Chondrocyte (in vitro differentiated cells): ENCODE results near the gene IFNG. TPM values are rescaled to one million over a fixed set of nuclear protein-coding genes. Genes with fewer than 3 reads are reported as not detected.

Experiments used
- DNase-seq: peaks from one replicate; pipeline ENCODE4 v3.0.0; 2021; ENCODE audit warnings: mixed read lengths, low spot score
- H3K27ac Mint-ChIP-seq: one replicate; pipeline ENCODE4 v1.8.0; 2021; ENCODE audit warnings: mild to moderate bottlenecking, moderate library complexity, mixed read lengths; ENCODE audit not compliant: unreplicated experiment
- H3K27me3 Mint-ChIP-seq: 2 replicates; pipeline ENCODE4 v1.8.0; 2021; ENCODE audit warnings: low read depth, mixed read lengths
- H3K36me3 Mint-ChIP-seq: 2 replicates; pipeline ENCODE4 v1.8.0; 2021; ENCODE audit warnings: low read depth, mixed read lengths
- H3K4me1 Mint-ChIP-seq: 2 replicates; pipeline ENCODE4 v1.8.0; 2021; ENCODE audit warnings: low read depth, mild to moderate bottlenecking, mixed read lengths
- H3K4me3 Mint-ChIP-seq: one replicate; pipeline ENCODE4 v1.8.0; 2021; ENCODE audit warnings: mild to moderate bottlenecking, moderate library complexity, mixed read lengths; ENCODE audit not compliant: unreplicated experiment
- H3K9me3 Mint-ChIP-seq: 2 replicates; pipeline ENCODE4 v1.8.0; 2021; ENCODE audit warnings: low read depth, mixed read lengths
- total RNA-seq: library from RNA; stranded (reverse); gene quantifications from 3 replicates; pipeline ENCODE4 v1.2.1, GENCODE V29; 2021
- TF ChIP-seq, protein P1 (sequence below): fragments of 200-600 bp; sonication (generic); IDR thresholded peaks from 2 replicates; pipeline ENCODE4 v1.5.0; 2021; ENCODE audit warnings: antibody characterized with exemption, mild to moderate bottlenecking, moderate library complexity

Gene IFNG
- total RNA-seq, 1 donor from 2014 or later = not detected

DNA sequence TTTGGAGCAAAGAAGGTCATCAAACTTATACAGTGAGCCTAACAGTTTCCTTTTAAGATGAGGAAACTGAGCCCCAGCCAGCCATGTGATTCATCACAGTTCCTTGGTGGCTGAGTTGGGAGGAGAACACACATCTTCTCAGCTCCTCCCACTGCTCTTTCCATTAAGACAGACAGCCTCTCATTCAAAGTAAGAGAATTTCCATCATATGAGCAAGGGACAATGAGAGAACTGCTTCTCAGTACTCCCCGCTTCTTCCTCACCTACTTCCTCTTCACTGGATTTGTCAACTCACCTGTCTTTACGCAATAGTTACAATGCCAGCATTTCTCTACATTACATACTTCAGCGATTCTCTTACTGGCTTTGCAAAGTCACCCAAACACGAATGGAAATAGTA, 2.2 kb downstream of the IFNG start:
- DNase-seq = no peak
- Mint-ChIP-seq H3K9me3 (peaks cover 3% of the 10 kb centered on the region), H3K4me1 (no peaks in the 10 kb centered on the region), H3K27ac (no peak overlapping the region), H3K36me3 (no peaks in the 10 kb centered on the region), H3K27me3 (peaks cover 22% of the 10 kb centered on the region), H3K4me3 (no peak overlapping the region)
- TF ChIP-seq, protein P1, sequence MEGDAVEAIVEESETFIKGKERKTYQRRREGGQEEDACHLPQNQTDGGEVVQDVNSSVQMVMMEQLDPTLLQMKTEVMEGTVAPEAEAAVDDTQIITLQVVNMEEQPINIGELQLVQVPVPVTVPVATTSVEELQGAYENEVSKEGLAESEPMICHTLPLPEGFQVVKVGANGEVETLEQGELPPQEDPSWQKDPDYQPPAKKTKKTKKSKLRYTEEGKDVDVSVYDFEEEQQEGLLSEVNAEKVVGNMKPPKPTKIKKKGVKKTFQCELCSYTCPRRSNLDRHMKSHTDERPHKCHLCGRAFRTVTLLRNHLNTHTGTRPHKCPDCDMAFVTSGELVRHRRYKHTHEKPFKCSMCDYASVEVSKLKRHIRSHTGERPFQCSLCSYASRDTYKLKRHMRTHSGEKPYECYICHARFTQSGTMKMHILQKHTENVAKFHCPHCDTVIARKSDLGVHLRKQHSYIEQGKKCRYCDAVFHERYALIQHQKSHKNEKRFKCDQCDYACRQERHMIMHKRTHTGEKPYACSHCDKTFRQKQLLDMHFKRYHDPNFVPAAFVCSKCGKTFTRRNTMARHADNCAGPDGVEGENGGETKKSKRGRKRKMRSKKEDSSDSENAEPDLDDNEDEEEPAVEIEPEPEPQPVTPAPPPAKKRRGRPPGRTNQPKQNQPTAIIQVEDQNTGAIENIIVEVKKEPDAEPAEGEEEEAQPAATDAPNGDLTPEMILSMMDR = no peak

DNA sequence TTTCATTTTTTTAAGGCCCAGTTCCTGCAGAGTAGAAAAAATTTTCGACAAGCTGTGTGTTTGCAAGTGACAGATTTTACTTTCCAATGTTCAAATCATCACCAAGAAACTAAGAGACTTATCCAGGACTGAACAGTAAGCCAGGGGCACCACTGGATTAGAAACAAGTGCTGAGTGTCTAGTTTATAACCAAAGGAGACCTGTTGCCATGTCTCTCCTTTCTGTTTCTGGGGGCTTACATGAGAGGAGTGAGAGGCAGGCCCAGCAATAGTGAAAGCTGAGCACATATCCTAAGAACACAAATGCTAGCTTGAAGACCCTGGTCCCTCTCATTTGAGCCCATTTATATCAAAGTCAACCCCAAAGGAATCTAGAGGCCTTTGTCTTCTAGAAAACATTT, 2.9 kb downstream of the IFNG start:
- no peaks in the 10 kb centered on the region for H3K4me1 Mint-ChIP-seq
- H3K27ac Mint-ChIP-seq = no peak overlapping the region
- H3K27me3 Mint-ChIP-seq = peaks cover 26% of the 10 kb centered on the region
- H3K36me3 Mint-ChIP-seq = no peaks in the 10 kb centered on the region
- H3K9me3 Mint-ChIP-seq = peaks cover 3% of the 10 kb centered on the region
- no peak overlapping the region for H3K4me3 Mint-ChIP-seq
- TF ChIP-seq, protein P1 = no peak
- no peak for DNase-seq

DNA sequence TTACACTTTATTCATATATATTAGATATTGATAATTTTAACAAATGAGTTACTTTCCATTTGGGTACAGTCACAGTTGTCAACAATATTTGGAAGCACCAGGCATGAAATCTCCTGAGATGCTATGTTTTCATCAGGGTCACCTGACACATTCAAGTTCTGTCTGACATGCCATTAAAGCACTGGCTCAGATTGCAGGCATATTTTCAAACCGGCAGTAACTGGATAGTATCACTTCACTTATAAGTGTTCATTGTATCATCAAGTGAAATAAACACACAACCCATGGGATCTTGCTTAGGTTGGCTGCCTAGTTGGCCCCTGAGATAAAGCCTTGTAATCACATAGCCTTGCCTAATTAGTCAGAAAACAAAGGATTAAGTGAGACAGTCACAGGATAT, 4.8 kb downstream of the IFNG start:
- no peaks in the 10 kb centered on the region for H3K36me3 Mint-ChIP-seq
- H3K27ac Mint-ChIP-seq = no peak overlapping the region
- H3K27me3 Mint-ChIP-seq = peaks cover 29% of the 10 kb centered on the region
- no peak overlapping the region for H3K4me3 Mint-ChIP-seq
- H3K9me3 Mint-ChIP-seq = peaks cover 3% of the 10 kb centered on the region
- no peaks in the 10 kb centered on the region for H3K4me1 Mint-ChIP-seq
- no peak for DNase-seq
- TF ChIP-seq, protein P1 = no peak

DNA sequence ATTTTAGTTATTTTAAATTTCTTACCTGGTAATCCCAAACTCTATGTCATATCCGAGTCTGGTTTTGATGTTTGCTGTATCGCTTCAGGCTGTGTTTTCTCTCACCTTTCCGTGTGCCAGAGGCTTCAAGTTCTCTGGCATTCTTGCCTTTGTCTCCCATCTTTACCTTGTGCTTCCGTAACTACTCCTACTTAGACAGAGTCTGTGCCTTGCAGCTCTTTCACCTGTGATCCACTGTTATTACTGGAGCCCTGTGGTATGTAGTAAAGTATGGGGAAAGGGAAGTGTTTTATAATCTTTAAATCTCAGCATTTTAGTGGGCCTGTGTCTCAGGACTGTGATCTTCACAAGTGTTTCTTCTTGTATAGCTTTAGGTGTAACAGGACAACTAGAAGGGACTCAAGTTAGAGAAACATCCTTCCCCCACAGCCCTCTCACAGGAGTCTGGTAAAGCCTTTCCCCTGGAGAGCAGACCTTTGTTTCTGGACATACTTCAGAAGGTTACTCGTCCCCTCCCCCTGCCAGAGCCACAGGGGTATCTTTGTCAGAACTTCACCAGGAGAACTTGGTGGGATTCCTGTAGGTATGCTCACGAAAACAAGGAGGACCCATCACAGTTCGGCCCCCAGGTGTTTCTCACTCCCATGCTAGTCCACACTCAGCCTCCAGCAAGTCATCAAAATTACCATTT, 11.1 kb downstream of the IFNG start:
- Mint-ChIP-seq H3K27ac (no peak overlapping the region), H3K36me3 (peaks cover 2% of the 10 kb centered on the region), H3K4me1 (no peaks in the 10 kb centered on the region), H3K27me3 (peaks cover 38% of the 10 kb centered on the region), H3K4me3 (no peak overlapping the region), H3K9me3 (no peaks in the 10 kb centered on the region)
- DNase-seq = no peak
- TF ChIP-seq, protein P1 = no peak

DNA sequence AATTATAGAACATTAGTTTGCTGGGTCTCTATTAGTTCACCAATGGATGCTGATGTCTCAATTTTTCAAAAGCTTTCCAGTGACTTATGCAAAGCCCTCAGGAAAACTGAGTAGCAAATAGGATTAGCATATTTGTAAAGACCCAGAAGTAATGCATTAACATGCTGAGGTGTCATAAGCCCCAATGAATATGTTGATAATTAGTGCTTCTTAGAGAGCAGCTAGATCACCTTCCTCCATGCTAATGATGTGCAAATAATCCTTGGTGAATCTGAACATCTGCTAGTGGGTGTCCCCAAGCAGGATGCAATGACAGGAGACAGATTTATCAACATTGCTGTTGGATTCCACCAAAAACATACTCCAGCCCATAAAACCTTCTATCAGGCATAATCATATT, 19.0 kb downstream of the IFNG start:
- Mint-ChIP-seq H3K4me1 (no peaks in the 10 kb centered on the region), H3K9me3 (no peaks in the 10 kb centered on the region), H3K4me3 (no peak overlapping the region), H3K27ac (no peak overlapping the region), H3K27me3 (peaks cover 19% of the 10 kb centered on the region), H3K36me3 (no peaks in the 10 kb centered on the region)
- no peak for DNase-seq
- TF ChIP-seq, protein P1 = no peak
